Left ventricle myocardium inferior (tissue), 1 donor: ENCODE data around the gene BARHL2. TPM values are rescaled to one million over a fixed set of nuclear protein-coding genes. Genes with fewer than 3 reads are reported as not detected.

Experiments used
- DNase-seq: peaks from one replicate; pipeline ENCODE4 v3.0.0-alpha.2; 2020
- H3K27ac ChIP-seq: fragments of 200-600 bp; replicated peaks from 2 replicates; pipeline ENCODE4 v1.8.0; 2021
- H3K27me3 ChIP-seq: fragments of 200-600 bp; 2 replicates; pipeline ENCODE4 v1.8.0; 2021; ENCODE audit warnings: low read depth
- H3K36me3 ChIP-seq: fragments of 200-600 bp; 2 replicates; pipeline ENCODE4 v1.8.0; 2021
- H3K4me1 ChIP-seq: fragments of 200-600 bp; 2 replicates; pipeline ENCODE4 v1.8.0; 2021
- H3K4me3 ChIP-seq: fragments of 200-600 bp; 2 replicates; pipeline ENCODE4 v1.8.0; 2021; ENCODE audit warnings: mild to moderate bottlenecking, moderate library complexity
- H3K9me3 ChIP-seq: fragments of 200-600 bp; replicated peaks from 2 replicates; pipeline ENCODE4 v1.8.0; 2021
- CTCF ChIP-seq: fragments of 200-600 bp; IDR thresholded peaks from 2 replicates; pipeline ENCODE4 v1.8.0; 2021; ENCODE audit warnings: antibody characterized with exemption, mild to moderate bottlenecking, borderline replicate concordance
- intact Hi-C: fragments of 100-400 bp; cut with micrococcal nuclease; formaldehyde crosslinking; loops from one replicate; pipeline ENCODE4 v1.11.0; 2022
- total RNA-seq: library from RNA; stranded (reverse); fragmentation: NEBNext Ultra II Directional; extraction: Animal tissue kit (Norgen Biotek cat#: 25700); gene quantifications from one replicate; pipeline ENCODE4 v1.2.1, GENCODE V29; 2021
- donor health status: DM: no; HTN: yes; CAD: no; lungs with severe emphysema.

Gene BARHL2
- total RNA-seq, 1 donor from 2014 or later, result not detected

- Histone ChIP-seq H3K4me1 (peaks cover 21% of the 10 kb centered on the region), H3K27ac (no peak overlapping the region), H3K36me3 (no peaks in the 10 kb centered on the region), H3K27me3 (peaks cover 100% of the 10 kb centered on the region), H3K9me3 (no peaks in the 10 kb centered on the region), H3K4me3 (no peak overlapping the region)
- no peak for DNase-seq
- intact Hi-C loops, result no loop called here
- TF ChIP-seq CTCF, result no peak
Measured at GRCh38 chr1:90711696-90712095, 5.4 kb downstream of the BARHL2 start.

GRCh38 chr1:90710579-90711536 lies 6.2 kb downstream of the BARHL2 start:
- H3K27ac ChIP-seq, result no peak overlapping the region
- H3K4me1 ChIP-seq, result peaks cover 23% of the 10 kb centered on the region
- H3K9me3 ChIP-seq, result no peaks in the 10 kb centered on the region
- DNase-seq, result no peak
- H3K4me3 ChIP-seq, result no peak overlapping the region
- intact Hi-C loops, result no loop called here
- H3K36me3 ChIP-seq, result no peaks in the 10 kb centered on the region
- H3K27me3 ChIP-seq, result peaks cover 100% of the 10 kb centered on the region
- no peak for TF ChIP-seq CTCF

GRCh38 chr1:90709535-90709934 lies 7.6 kb downstream of the BARHL2 start:
- intact Hi-C loops, result no loop called here

GRCh38 chr1:90708826-90709225 lies 8.3 kb downstream of the BARHL2 start:
- no peak for DNase-seq
- no peak for TF ChIP-seq CTCF

More at GRCh38 chr1:90709535-90709934, 7.6 kb downstream of the BARHL2 start:
- Histone ChIP-seq H3K9me3 (no peaks in the 10 kb centered on the region), H3K4me1 (peaks cover 23% of the 10 kb centered on the region), H3K36me3 (no peaks in the 10 kb centered on the region), H3K4me3 (no peak overlapping the region), H3K27ac (no peak overlapping the region), H3K27me3 (peaks cover 100% of the 10 kb centered on the region)
- TF ChIP-seq CTCF, result no peak
- no peak for DNase-seq

GRCh38 chr1:90708236-90708786 lies 8.8 kb downstream of the BARHL2 start:
- Histone ChIP-seq H3K9me3 (no peaks in the 10 kb centered on the region), H3K27me3 (peaks cover 100% of the 10 kb centered on the region), H3K36me3 (no peaks in the 10 kb centered on the region), H3K4me1 (peaks cover 23% of the 10 kb centered on the region), H3K27ac (no peak overlapping the region), H3K4me3 (no peak overlapping the region)
- TF ChIP-seq CTCF, result no peak
- intact Hi-C loops, result no loop called here
- DNase-seq, result no peak

More at GRCh38 chr1:90708826-90709225, 8.3 kb downstream of the BARHL2 start:
- Histone ChIP-seq H3K9me3 (no peaks in the 10 kb centered on the region), H3K36me3 (no peaks in the 10 kb centered on the region), H3K4me3 (no peak overlapping the region), H3K27me3 (peaks cover 100% of the 10 kb centered on the region), H3K27ac (no peak overlapping the region), H3K4me1 (peaks cover 23% of the 10 kb centered on the region)
- intact Hi-C loops, result no loop called here
